A549 (cell line): ENCODE measurements around the gene BIK. TPM values are rescaled to one million over a fixed set of nuclear protein-coding genes. Genes with fewer than 3 reads are reported as not detected.

Source experiments
- ATAC-seq, 2 experiments: fragments of 200-7000 bp in 1 of 2; fragments of >200 bp in 1 of 2; cut with Nextera tagmentation in 1 of 2; cut with Tn5 transposase in 1 of 2; 3 replicates each; pipeline versions ENCODE4 v1.8.0 to v1.9.1; 2018 to 2020; ENCODE audit warnings: mild to moderate bottlenecking in 1 of 2, moderate library complexity in 1 of 2
- CTCF ChIA-PET: fragments of 300-600 bp; sonication (Branson Sonifier 250); formaldehyde crosslinking; extraction: SDS; loops from one replicate; lab custom pipeline; 2021; ENCODE audit warnings: antibody characterized with exemption, inconsistent platforms; lab: Yijun Ruan, JAX
- POLR2A ChIA-PET: fragments of 350-600 bp; formaldehyde crosslinking; extraction: SDS; loops from one replicate; lab custom pipeline; 2021; ENCODE audit warnings: antibody characterized with exemption, inconsistent platforms; lab: Yijun Ruan, JAX
- DNase-seq, 2 experiments: peaks; one replicate each; pipeline versions ENCODE4 v3.0.0 to v3.0.0-alpha.2; 2011 to 2016; ENCODE audit warnings: low read depth in 1 of 2, low spot score in 1 of 2
- FAIRE-seq: peaks from 2 replicates; lab custom pipeline; 2011; peaks lifted over from hg19 to GRCh38; lab: Jason Lieb, UNC
- H3K27ac ChIP-seq, 2 experiments: fragments of >200 bp; sonication (Bioruptor Twin); formaldehyde crosslinking; 3 replicates each; pipeline ENCODE4 v1.5.1; 2016 to 2017
- H3K4me1 ChIP-seq: fragments of >200 bp; sonication (Bioruptor Twin); formaldehyde crosslinking; 3 replicates; pipeline ENCODE4 v1.6.1; 2016
- H3K4me2 ChIP-seq: fragments of >200 bp; sonication (Bioruptor Twin); formaldehyde crosslinking; 3 replicates; pipeline ENCODE4 v1.6.1; 2016
- H3K4me3 ChIP-seq: fragments of >200 bp; sonication (Bioruptor Twin); formaldehyde crosslinking; 3 replicates; pipeline ENCODE4 v1.5.1; 2016
- H3K9me3 ChIP-seq: fragments of >200 bp; sonication (Bioruptor Twin); formaldehyde crosslinking; 3 replicates; pipeline ENCODE4 v1.6.1; 2016
- BHLHE40 ChIP-seq: IDR thresholded peaks from 2 replicates; pipeline ENCODE4 v1.6.1; 2012; ENCODE audit warnings: low read depth, low read length, inconsistent platforms
- CBX8 ChIP-seq: fragments of 200-600 bp; sonication (generic); IDR thresholded peaks from 2 replicates; pipeline ENCODE4 v1.6.1; 2016
- CEBPB ChIP-seq, 2 experiments: fragments of >200 bp in 1 of 2; sonication (Bioruptor Twin) in 1 of 2; formaldehyde crosslinking in 1 of 2; IDR thresholded peaks; 2 replicates each; pipeline ENCODE4 v1.6.1; 2012 to 2016
- CHD2 ChIP-seq: fragments of 150-350 bp; IDR thresholded peaks from 2 replicates; pipeline ENCODE4 v1.6.1; 2014; ENCODE audit warnings: low read length; ENCODE audit not compliant: partially characterized antibody
- CHD4 ChIP-seq: fragments of 200-600 bp; sonication (generic); IDR thresholded peaks from 2 replicates; pipeline ENCODE4 v1.6.1; 2016; ENCODE audit warnings: antibody characterized with exemption, mild to moderate bottlenecking, borderline replicate concordance
- E2F6 ChIP-seq: IDR thresholded peaks from 2 replicates; pipeline ENCODE4 v1.6.1; 2012; ENCODE audit warnings: low read depth, borderline replicate concordance
- EHF ChIP-seq: fragments of 250-450 bp; sonication (Bioruptor Pico); IDR thresholded peaks from 2 replicates; pipeline ENCODE4 v1.5.0; 2020; ENCODE audit warnings: mild to moderate bottlenecking
- EHMT2 ChIP-seq: fragments of 200-600 bp; sonication (generic); IDR thresholded peaks from 2 replicates; pipeline ENCODE4 v1.6.1; 2016; ENCODE audit warnings: antibody characterized with exemption, low read depth, mild to moderate bottlenecking, moderate library complexity
- FOXS1 ChIP-seq: fragments of 250-450 bp; sonication (Bioruptor Pico); IDR thresholded peaks from 2 replicates; pipeline ENCODE4 v1.5.0; 2020; ENCODE audit warnings: mild to moderate bottlenecking, moderate library complexity
- HES2 ChIP-seq: fragments of >200 bp; sonication (Bioruptor Twin); formaldehyde crosslinking; IDR thresholded peaks from 2 replicates; pipeline ENCODE4 v1.6.1; 2016
- HEYL ChIP-seq: fragments of 250-450 bp; sonication (Bioruptor Pico); IDR thresholded peaks from 2 replicates; pipeline ENCODE4 v1.8.0; 2021; ENCODE audit warnings: mild to moderate bottlenecking, moderate library complexity
- HMGXB4 ChIP-seq: fragments of 250-450 bp; sonication (Bioruptor Pico); IDR thresholded peaks from 2 replicates; pipeline ENCODE4 v1.5.0; 2021; ENCODE audit warnings: mild to moderate bottlenecking, moderate library complexity, borderline replicate concordance
- HOXA7 ChIP-seq: fragments of 250-450 bp; sonication (Bioruptor Pico); IDR thresholded peaks from 2 replicates; pipeline ENCODE4 v1.5.0; 2020; ENCODE audit warnings: mild to moderate bottlenecking, moderate library complexity
- KDM5A ChIP-seq: fragments of 200-600 bp; sonication (generic); IDR thresholded peaks from 2 replicates; pipeline ENCODE4 v1.6.1; 2016; ENCODE audit warnings: antibody characterized with exemption, mild to moderate bottlenecking
- MAX ChIP-seq: IDR thresholded peaks from 2 replicates; pipeline ENCODE4 v1.6.1; 2012
- NPAS2 ChIP-seq: fragments of 250-450 bp; sonication (Bioruptor Pico); IDR thresholded peaks from 2 replicates; pipeline ENCODE4 v1.8.0; 2022; ENCODE audit warnings: mild to moderate bottlenecking, moderate library complexity, borderline replicate concordance
- POLR2A ChIP-seq: IDR thresholded peaks from 2 replicates; pipeline ENCODE4 v1.6.1; 2012; ENCODE audit warnings: mild to moderate bottlenecking, low read length
- RARB ChIP-seq: fragments of 250-450 bp; sonication (Bioruptor Pico); IDR thresholded peaks from 2 replicates; pipeline ENCODE4 v1.8.0; 2021; ENCODE audit warnings: mild to moderate bottlenecking, moderate library complexity
- REST ChIP-seq: fragments of 200-600 bp; sonication (generic); IDR thresholded peaks from 2 replicates; pipeline ENCODE4 v1.6.1; 2016; ENCODE audit warnings: antibody characterized with exemption, mild to moderate bottlenecking, moderate library complexity
- SREBF2 ChIP-seq: fragments of 450-650 bp; IDR thresholded peaks from 2 replicates; pipeline ENCODE4 v1.6.1; 2014; ENCODE audit warnings: mild to moderate bottlenecking, moderate library complexity
- TP53 ChIP-seq: fragments of 250-450 bp; sonication (Bioruptor Pico); IDR thresholded peaks from 2 replicates; pipeline ENCODE4 v1.5.0; 2021; ENCODE audit warnings: mild to moderate bottlenecking, moderate library complexity
- ZFP36 ChIP-seq: fragments of 450-650 bp; IDR thresholded peaks from 2 replicates; pipeline ENCODE4 v1.6.1; 2014; ENCODE audit warnings: borderline replicate concordance; ENCODE audit not compliant: partially characterized antibody
- ZNF302 ChIP-seq: fragments of 250-450 bp; sonication (Bioruptor Pico); IDR thresholded peaks from 2 replicates; pipeline ENCODE4 v1.9.0; 2021; ENCODE audit warnings: inconsistent platforms, mild to moderate bottlenecking, moderate library complexity
- ZSCAN20 ChIP-seq: fragments of 250-450 bp; sonication (Bioruptor Pico); IDR thresholded peaks from 2 replicates; pipeline ENCODE4 v1.8.0; 2022; ENCODE audit warnings: mild to moderate bottlenecking, moderate library complexity
- WGBS: methylation state at CpG from one replicate; pipeline ENCODE4 v1.1.6; 2017; ENCODE audit errors: missing lambda C conversion rate; 5-methylcytosine and 5-hydroxymethylcytosine counted together
- polyA plus RNA-seq, 4 experiments: library from polyadenylated mRNA; depleted of rRNA in 3 of 4; stranded (reverse); fragments of >200 nt; fragmentation: RNase III in 1 of 4; extraction: RNeasy Plus Mini Kit Qiagen cat#74134 plus additional on column Dnase treatment in 1 of 4; gene quantifications; 2 replicates in 3 of 4; 3 replicates in 1 of 4; pipeline ENCODE4 v1.2.3, GENCODE V29; 2011 to 2017

Gene BIK
- polyA plus RNA-seq, 2 of the 4 experiments (the other 2 are of a cell fraction): 0.54 to 0.88 TPM

GRCh38 chr22:43174941-43175531 is 64.5 kb downstream of the BIK start:
- CTCF ChIA-PET: no interaction called here
- ATAC-seq (no peak), FAIRE-seq (no peak), DNase-seq (no peak)
- Histone ChIP-seq H3K4me2 (no peak overlapping the region), H3K9me3 (no peaks in the 10 kb centered on the region), H3K4me3 (no peak overlapping the region), H3K27ac (no peak overlapping the region), H3K4me1 (no peaks in the 10 kb centered on the region)
- no peak for TF ChIP-seq HEYL
- no peak for TF ChIP-seq CEBPB (IDR thresholded peaks at IDR 0.05)
- no peak for TF ChIP-seq POLR2A
- TF ChIP-seq BHLHE40: no peak
- TF ChIP-seq CHD2: no peak
- TF ChIP-seq NPAS2 (CRISPR knock-in tag): no peak
- no peak for TF ChIP-seq HES2
- no peak for TF ChIP-seq ZNF302
- TF ChIP-seq HOXA7: no peak
- no peak for TF ChIP-seq MAX
- no peak for TF ChIP-seq CBX8
- no peak for TF ChIP-seq ZSCAN20 (CRISPR knock-in tag)
- no peak for TF ChIP-seq E2F6
- no peak for TF ChIP-seq KDM5A
- no peak for TF ChIP-seq EHMT2
- no peak for TF ChIP-seq FOXS1 (CRISPR knock-in tag)
- TF ChIP-seq RARB (CRISPR knock-in tag): no peak
- TF ChIP-seq SREBF2: no peak
- WGBS: 93% methylated on average over 7 of the region's 9 CpGs
- POLR2A ChIA-PET: no interaction called here

- no peaks in the 10 kb centered on the region for H3K4me1 ChIP-seq
- CTCF ChIA-PET: interaction anchor here (0.6 kb wide), 1 partner anchor 616 kb away, joined by 3 read pairs; no protein-coding TSS in a partner anchor
- WGBS: 84% methylated on average over 9 of the region's 15 CpGs
Observed at GRCh38 chr22:43176090-43176489, 65.5 kb downstream of the BIK start.

More at GRCh38 chr22:43176090-43176489, 65.5 kb downstream of the BIK start:
- TF ChIP-seq TP53 (CRISPR knock-in tag) (no peak), E2F6 (no peak), CHD4 (no peak), HMGXB4 (CRISPR knock-in tag) (no peak), ZFP36 (no peak), EHF (no peak), REST (no peak)
- no peak overlapping the region for H3K4me3 ChIP-seq
- FAIRE-seq (no peak), ATAC-seq (no peak), DNase-seq (no peak)
- no peaks in the 10 kb centered on the region for H3K9me3 ChIP-seq
- POLR2A ChIA-PET: no interaction called here
- H3K4me2 ChIP-seq: no peak overlapping the region
- no peak overlapping the region for H3K27ac ChIP-seq
